SK-N-SH (cell line): ENCODE results near the gene TK2. TPM values are rescaled to one million over a fixed set of nuclear protein-coding genes. Genes with fewer than 3 reads are reported as not detected.

Source experiments
- CTCF ChIA-PET: fragments of 300-600, 350-600 bp; formaldehyde crosslinking; extraction: SDS; loops from one replicate; lab custom pipeline; 2021; lab: Yijun Ruan, JAX
- POLR2A ChIA-PET: fragments of 350-600 bp; sonication (Branson Sonifier 250); formaldehyde crosslinking; extraction: SDS; loops from one replicate; lab custom pipeline; 2020; ENCODE audit warnings: antibody characterized with exemption, inconsistent platforms; lab: Yijun Ruan, JAX
- DNase-seq: peaks from one replicate; pipeline ENCODE4 v3.0.0; 2012
- H2AFZ ChIP-seq: fragments of 200-600 bp; sonication (generic); 2 replicates; pipeline ENCODE4 v1.8.1; 2016; ENCODE audit warnings: antibody characterized with exemption, mild to moderate bottlenecking, low read depth
- H3F3A ChIP-seq: fragments of 200-600 bp; sonication (generic); replicated peaks from 2 replicates; pipeline ENCODE3; 2016; ENCODE audit warnings: antibody characterized with exemption, mild to moderate bottlenecking; ENCODE audit not compliant: insufficient read depth
- H3K27ac ChIP-seq, 2 experiments: fragments of 200-500 bp in 1 of 2; fragments of 200-600 bp in 1 of 2; sonication (Bioruptor generic) in 1 of 2; sonication (generic), shearing (Covaris generic) in 1 of 2; 2 replicates each; pipeline versions ENCODE4 v1.5.1 to v1.6.1; 2014 to 2016; ENCODE audit warnings: low read depth in 2 of 2, inconsistent platforms in 1 of 2, low read length in 1 of 2, mild to moderate bottlenecking in 1 of 2, mixed read lengths in 1 of 2
- H3K27me3 ChIP-seq: fragments of 200-600 bp; sonication (generic), shearing (Covaris generic); 2 replicates; pipeline ENCODE4 v1.6.1; 2016; ENCODE audit warnings: mixed run types; ENCODE audit not compliant: insufficient read depth
- H3K36me3 ChIP-seq, 2 experiments: fragments of 200-500 bp in 1 of 2; fragments of 200-600 bp in 1 of 2; sonication (Bioruptor generic) in 1 of 2; sonication (generic) in 1 of 2; replicated peaks in 1 of 2; 2 replicates each; pipeline versions ENCODE3 to v1.5.1; 2014 to 2016; ENCODE audit warnings: low read length in 1 of 2, mild to moderate bottlenecking in 1 of 2; ENCODE audit not compliant: insufficient read depth in 2 of 2, control insufficient read depth in 1 of 2
- H3K4me1 ChIP-seq, 2 experiments: fragments of 200-500 bp in 1 of 2; fragments of 200-600 bp in 1 of 2; sonication (Bioruptor generic) in 1 of 2; sonication (generic), shearing (Covaris generic) in 1 of 2; 2 replicates each; pipeline versions ENCODE4 v1.5.1 to v1.6.1; 2014 to 2016; ENCODE audit warnings: low read depth in 1 of 2, low read length in 1 of 2, mixed run types in 1 of 2; ENCODE audit not compliant: insufficient read depth in 2 of 2, control insufficient read depth in 1 of 2
- H3K4me2 ChIP-seq: fragments of 200-600 bp; sonication (generic), shearing (Covaris generic); 2 replicates; pipeline ENCODE4 v1.6.1; 2017; ENCODE audit warnings: mixed run types
- H3K4me3 ChIP-seq, 2 experiments: fragments of 200-500 bp in 1 of 2; fragments of 200-600 bp in 1 of 2; sonication (Bioruptor generic) in 1 of 2; sonication (generic), shearing (Covaris generic) in 1 of 2; 2 replicates each; pipeline versions ENCODE4 v1.5.1 to v1.8.1; 2014 to 2016; ENCODE audit warnings: low read depth in 2 of 2, inconsistent platforms in 1 of 2, low read length in 1 of 2, mild to moderate bottlenecking in 1 of 2, mixed read lengths in 1 of 2, moderate library complexity in 1 of 2
- H3K79me2 ChIP-seq: fragments of 200-600 bp; sonication (generic); 2 replicates; pipeline ENCODE4 v1.8.1; 2017; ENCODE audit warnings: mild to moderate bottlenecking; ENCODE audit not compliant: insufficient read depth
- H3K9ac ChIP-seq: fragments of 200-600 bp; sonication (generic); 2 replicates; pipeline ENCODE4 v1.6.1; 2017; ENCODE audit warnings: mixed run types
- H3K9me2 ChIP-seq: fragments of 200-600 bp; sonication (generic); 2 replicates; pipeline ENCODE4 v1.6.1; 2017; ENCODE audit warnings: mixed run types
- H3K9me3 ChIP-seq: fragments of 200-600 bp; sonication (generic); 2 replicates; pipeline ENCODE4 v1.6.1; 2017; ENCODE audit warnings: mixed run types, mild to moderate bottlenecking, moderate library complexity
- H4K20me1 ChIP-seq: fragments of 200-600 bp; sonication (generic); 2 replicates; pipeline ENCODE4 v1.6.1; 2017; ENCODE audit warnings: mild to moderate bottlenecking, mixed run types; ENCODE audit not compliant: insufficient read depth
- ELF1 ChIP-seq: IDR thresholded peaks from 2 replicates; pipeline ENCODE4 v1.4.0; 2012
- EZH2phosphoT487 ChIP-seq: fragments of 200-600 bp; sonication (generic); IDR thresholded peaks from 2 replicates; pipeline ENCODE4 v1.6.1; 2017; ENCODE audit warnings: low read depth, mixed run types, mild to moderate bottlenecking, antibody characterized with exemption, moderate library complexity, borderline replicate concordance
- FOSL2 ChIP-seq: IDR thresholded peaks from 2 replicates; pipeline ENCODE4 v1.4.0; 2012; ENCODE audit warnings: low read depth, mild to moderate bottlenecking, moderate library complexity, borderline replicate concordance
- FOXJ3 ChIP-seq: sonication (generic); formaldehyde crosslinking; IDR thresholded peaks from 2 replicates; pipeline ENCODE4 v1.5.1; 2020; ENCODE audit warnings: mild to moderate bottlenecking, missing genetic modification reagents
- GATA2 ChIP-seq: sonication (generic); formaldehyde crosslinking; IDR thresholded peaks from 2 replicates; pipeline ENCODE4 v1.5.0; 2020; ENCODE audit warnings: mild to moderate bottlenecking, missing genetic modification reagents
- MAX ChIP-seq: IDR thresholded peaks from 2 replicates; pipeline ENCODE4 v1.4.0; 2012; ENCODE audit warnings: low read depth
- MEF2A ChIP-seq: IDR thresholded peaks from 2 replicates; pipeline ENCODE4 v1.4.0; 2012; ENCODE audit warnings: low read depth, borderline replicate concordance
- MXI1 ChIP-seq: IDR thresholded peaks from 2 replicates; pipeline ENCODE4 v1.6.1; 2012; ENCODE audit warnings: mild to moderate bottlenecking, low read depth, low read length, improper control_type of control experiment
- NFIC ChIP-seq: IDR thresholded peaks from 2 replicates; pipeline ENCODE4 v1.4.0; 2012; ENCODE audit warnings: borderline replicate concordance
- NRF1 ChIP-seq: IDR thresholded peaks from 2 replicates; pipeline ENCODE4 v1.6.1; 2012; ENCODE audit warnings: low read depth, mild to moderate bottlenecking, low read length
- PBX3 ChIP-seq: IDR thresholded peaks from 2 replicates; pipeline ENCODE4; 2012
- RCOR1 ChIP-seq: fragments of 150-350 bp; IDR thresholded peaks from 2 replicates; pipeline ENCODE4 v1.6.1; 2017; ENCODE audit warnings: antibody characterized with exemption, low read length
- RXRA ChIP-seq: IDR thresholded peaks from 2 replicates; pipeline ENCODE4 v1.4.0; 2012; ENCODE audit warnings: low read depth, mild to moderate bottlenecking, borderline replicate concordance
- SIN3A ChIP-seq: IDR thresholded peaks from 2 replicates; pipeline ENCODE4 v1.6.1; 2012; ENCODE audit warnings: low read depth, mild to moderate bottlenecking, low read length, moderate library complexity, borderline replicate concordance
- SMC3 ChIP-seq: IDR thresholded peaks from 2 replicates; pipeline ENCODE4 v1.6.1; 2012; ENCODE audit warnings: low read depth, low read length, improper control_type of control experiment
- TAF1 ChIP-seq: IDR thresholded peaks from 2 replicates; pipeline ENCODE4 v1.6.1; 2012; ENCODE audit warnings: low read depth, mild to moderate bottlenecking, low read length, moderate library complexity, borderline replicate concordance
- TCF12 ChIP-seq: IDR thresholded peaks from 2 replicates; pipeline ENCODE4 v1.4.0; 2012
- TEAD4 ChIP-seq: IDR thresholded peaks from 2 replicates; pipeline ENCODE4 v1.4.0; 2012; ENCODE audit warnings: mild to moderate bottlenecking, borderline replicate concordance; ENCODE audit not compliant: insufficient read depth
- WGBS: methylation state at CpG from one replicate; pipeline ENCODE4 v1.1.6; 2017; ENCODE audit warnings: low lambda C conversion rate; 5-methylcytosine and 5-hydroxymethylcytosine counted together
- polyA plus RNA-seq, 3 experiments: library from polyadenylated mRNA; depleted of rRNA; stranded (reverse); fragments of >200 nt; gene quantifications; 2 replicates each; pipeline ENCODE4 v1.2.3, GENCODE V29; 2012
- TF ChIP-seq, protein P1 (sequence below): fragments of 150-350 bp; IDR thresholded peaks from 2 replicates; pipeline ENCODE4 v1.6.1; 2016; ENCODE audit warnings: mild to moderate bottlenecking, low read depth, low read length
- TF ChIP-seq, protein P2 (sequence below): fragments of 200-600 bp; sonication (generic); IDR thresholded peaks from 2 replicates; pipeline ENCODE4 v1.6.1; 2017; ENCODE audit warnings: antibody characterized with exemption, mild to moderate bottlenecking, moderate library complexity
- TF ChIP-seq, protein P3 (sequence below): IDR thresholded peaks from 2 replicates; pipeline ENCODE4 v1.6.1; 2012; ENCODE audit warnings: mild to moderate bottlenecking, low read depth, low read length, moderate library complexity

The TK2 gene
- polyA plus RNA-seq, 1 of the 3 experiments (the other 2 are of a cell fraction), result 25.2 TPM

GRCh38 chr16:66503612-66504011, 46.3 kb downstream of the TK2 start:
- Histone ChIP-seq H3K4me3 (no peak overlapping the region), H3K9me2 (no peaks in the 10 kb centered on the region), H4K20me1 (no peaks in the 10 kb centered on the region), H3K27me3 (no peaks in the 10 kb centered on the region), H3F3A (no peaks in the 10 kb centered on the region), H3K79me2 (no peaks in the 10 kb centered on the region), H2AFZ (no peak overlapping the region), H3K4me1 (no peaks in the 10 kb centered on the region), H3K9ac (no peak overlapping the region), H3K9me3 (no peaks in the 10 kb centered on the region), H3K36me3 (no peaks in the 10 kb centered on the region), H3K4me2 (no peak overlapping the region), H3K27ac (no peak overlapping the region)
- no peak for DNase-seq
- TF ChIP-seq MEF2A, result no peak
- no peak for TF ChIP-seq SMC3
- TF ChIP-seq PBX3, result no peak
- TF ChIP-seq, protein P1, sequence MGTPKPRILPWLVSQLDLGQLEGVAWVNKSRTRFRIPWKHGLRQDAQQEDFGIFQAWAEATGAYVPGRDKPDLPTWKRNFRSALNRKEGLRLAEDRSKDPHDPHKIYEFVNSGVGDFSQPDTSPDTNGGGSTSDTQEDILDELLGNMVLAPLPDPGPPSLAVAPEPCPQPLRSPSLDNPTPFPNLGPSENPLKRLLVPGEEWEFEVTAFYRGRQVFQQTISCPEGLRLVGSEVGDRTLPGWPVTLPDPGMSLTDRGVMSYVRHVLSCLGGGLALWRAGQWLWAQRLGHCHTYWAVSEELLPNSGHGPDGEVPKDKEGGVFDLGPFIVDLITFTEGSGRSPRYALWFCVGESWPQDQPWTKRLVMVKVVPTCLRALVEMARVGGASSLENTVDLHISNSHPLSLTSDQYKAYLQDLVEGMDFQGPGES, result no peak
- TF ChIP-seq RCOR1, result no peak
- no peak for TF ChIP-seq MXI1
- no peak for TF ChIP-seq FOXJ3
- TF ChIP-seq, protein P2, sequence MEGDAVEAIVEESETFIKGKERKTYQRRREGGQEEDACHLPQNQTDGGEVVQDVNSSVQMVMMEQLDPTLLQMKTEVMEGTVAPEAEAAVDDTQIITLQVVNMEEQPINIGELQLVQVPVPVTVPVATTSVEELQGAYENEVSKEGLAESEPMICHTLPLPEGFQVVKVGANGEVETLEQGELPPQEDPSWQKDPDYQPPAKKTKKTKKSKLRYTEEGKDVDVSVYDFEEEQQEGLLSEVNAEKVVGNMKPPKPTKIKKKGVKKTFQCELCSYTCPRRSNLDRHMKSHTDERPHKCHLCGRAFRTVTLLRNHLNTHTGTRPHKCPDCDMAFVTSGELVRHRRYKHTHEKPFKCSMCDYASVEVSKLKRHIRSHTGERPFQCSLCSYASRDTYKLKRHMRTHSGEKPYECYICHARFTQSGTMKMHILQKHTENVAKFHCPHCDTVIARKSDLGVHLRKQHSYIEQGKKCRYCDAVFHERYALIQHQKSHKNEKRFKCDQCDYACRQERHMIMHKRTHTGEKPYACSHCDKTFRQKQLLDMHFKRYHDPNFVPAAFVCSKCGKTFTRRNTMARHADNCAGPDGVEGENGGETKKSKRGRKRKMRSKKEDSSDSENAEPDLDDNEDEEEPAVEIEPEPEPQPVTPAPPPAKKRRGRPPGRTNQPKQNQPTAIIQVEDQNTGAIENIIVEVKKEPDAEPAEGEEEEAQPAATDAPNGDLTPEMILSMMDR, result no peak
- no peak for TF ChIP-seq ELF1
- TF ChIP-seq RXRA, result no peak
- TF ChIP-seq EZH2phosphoT487, result no peak
- no peak for TF ChIP-seq TAF1
- ChIA-PET CTCF (no interaction called here), POLR2A (no interaction called here)
- 96% methylated on average over 3 of the region's 3 CpGs for WGBS

DNA sequence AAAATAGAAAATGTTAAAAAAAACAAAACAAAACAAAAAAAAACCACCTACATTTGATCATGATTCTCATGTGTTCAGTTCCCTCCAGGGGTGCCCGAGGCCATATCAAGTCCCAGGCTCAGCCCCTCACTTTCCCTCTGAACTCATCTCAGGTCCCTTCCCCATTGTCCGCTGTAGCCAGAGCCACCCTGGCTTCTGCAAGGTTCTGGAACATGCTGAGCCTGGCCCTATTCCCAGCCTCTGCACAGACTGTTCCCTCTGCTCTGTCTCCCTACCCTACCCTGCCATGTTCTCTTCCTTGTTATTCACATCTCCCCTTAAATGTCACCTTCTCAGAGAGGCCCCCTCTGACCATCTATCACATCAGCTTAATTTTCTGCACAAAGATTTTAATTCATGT, 46.9 kb downstream of the TK2 start:
- H3K36me3 ChIP-seq, result no peaks in the 10 kb centered on the region
- H3K9me3 ChIP-seq, result no peaks in the 10 kb centered on the region
- H3K27me3 ChIP-seq, result no peaks in the 10 kb centered on the region
- no peaks in the 10 kb centered on the region for H3K4me1 ChIP-seq
- no peaks in the 10 kb centered on the region for H3K9me2 ChIP-seq
- no peak overlapping the region for H3K4me3 ChIP-seq
- H3F3A ChIP-seq, result no peaks in the 10 kb centered on the region
- WGBS, result 83% methylated on average over 2 of the region's 2 CpGs
- no peak overlapping the region for H2AFZ ChIP-seq
- no peak overlapping the region for H3K27ac ChIP-seq
- POLR2A ChIA-PET, result no interaction called here
- H3K9ac ChIP-seq, result no peak overlapping the region
- no peak for DNase-seq
- H3K79me2 ChIP-seq, result no peaks in the 10 kb centered on the region
- CTCF ChIA-PET, result no interaction called here
- H3K4me2 ChIP-seq, result no peak overlapping the region
- no peaks in the 10 kb centered on the region for H4K20me1 ChIP-seq
- TF ChIP-seq TCF12 (no peak), GATA2 (CRISPR knock-in tag) (no peak), SIN3A (no peak), NRF1 (no peak), RCOR1 (no peak), FOXJ3 (no peak), NFIC (no peak), FOSL2 (no peak), MAX (no peak), RXRA (no peak), TEAD4 (no peak)
- TF ChIP-seq, protein P3, sequence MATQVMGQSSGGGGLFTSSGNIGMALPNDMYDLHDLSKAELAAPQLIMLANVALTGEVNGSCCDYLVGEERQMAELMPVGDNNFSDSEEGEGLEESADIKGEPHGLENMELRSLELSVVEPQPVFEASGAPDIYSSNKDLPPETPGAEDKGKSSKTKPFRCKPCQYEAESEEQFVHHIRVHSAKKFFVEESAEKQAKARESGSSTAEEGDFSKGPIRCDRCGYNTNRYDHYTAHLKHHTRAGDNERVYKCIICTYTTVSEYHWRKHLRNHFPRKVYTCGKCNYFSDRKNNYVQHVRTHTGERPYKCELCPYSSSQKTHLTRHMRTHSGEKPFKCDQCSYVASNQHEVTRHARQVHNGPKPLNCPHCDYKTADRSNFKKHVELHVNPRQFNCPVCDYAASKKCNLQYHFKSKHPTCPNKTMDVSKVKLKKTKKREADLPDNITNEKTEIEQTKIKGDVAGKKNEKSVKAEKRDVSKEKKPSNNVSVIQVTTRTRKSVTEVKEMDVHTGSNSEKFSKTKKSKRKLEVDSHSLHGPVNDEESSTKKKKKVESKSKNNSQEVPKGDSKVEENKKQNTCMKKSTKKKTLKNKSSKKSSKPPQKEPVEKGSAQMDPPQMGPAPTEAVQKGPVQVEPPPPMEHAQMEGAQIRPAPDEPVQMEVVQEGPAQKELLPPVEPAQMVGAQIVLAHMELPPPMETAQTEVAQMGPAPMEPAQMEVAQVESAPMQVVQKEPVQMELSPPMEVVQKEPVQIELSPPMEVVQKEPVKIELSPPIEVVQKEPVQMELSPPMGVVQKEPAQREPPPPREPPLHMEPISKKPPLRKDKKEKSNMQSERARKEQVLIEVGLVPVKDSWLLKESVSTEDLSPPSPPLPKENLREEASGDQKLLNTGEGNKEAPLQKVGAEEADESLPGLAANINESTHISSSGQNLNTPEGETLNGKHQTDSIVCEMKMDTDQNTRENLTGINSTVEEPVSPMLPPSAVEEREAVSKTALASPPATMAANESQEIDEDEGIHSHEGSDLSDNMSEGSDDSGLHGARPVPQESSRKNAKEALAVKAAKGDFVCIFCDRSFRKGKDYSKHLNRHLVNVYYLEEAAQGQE, result no peak
